Stimulated activated CD4-positive, alpha-beta T cell treated with anti-CD3 and anti-CD28 coated beads, Interleukin-4, amount 100 ng/mL, for 24 hours (primary cell): ENCODE measurements around the gene MARS1.

Source experiments
- DNase-seq: peaks from one replicate; pipeline ENCODE4 v3.0.0-alpha.2; 2020

MARS1 gene

GRCh38 chr12:57459055-57459749 is 28.7 kb upstream of the MARS1 start:
- DNase-seq: peak; percentile 96

GRCh38 chr12:57459750-57460467 is 28.0 kb upstream of the MARS1 start, which contains the start of gene GLI1:
Gene GLI1, plus strand, starts transcription at chr12:57459785. Its CDS starts 3,907 bp downstream, at chr12:57463692.
- DNase-seq: no peak

GRCh38 chr12:57460468-57460784 is 27.4 kb upstream of the MARS1 start:
- no peak for DNase-seq

GRCh38 chr12:57460841-57461275 is 27.0 kb upstream of the MARS1 start:
- no peak for DNase-seq

- DNase-seq: no peak
These were observed 26.5 kb upstream of the MARS1 start for GRCh38 chr12:57461276-57461916.

- DNase-seq: no peak
These were observed 26.0 kb upstream of the MARS1 start for GRCh38 chr12:57461917-57462250.

GRCh38 chr12:57462251-57462911 is 25.5 kb upstream of the MARS1 start:
- DNase-seq: peak; percentile 92

GRCh38 chr12:57462912-57463253 is 25.0 kb upstream of the MARS1 start:
- no peak for DNase-seq

- no peak for DNase-seq
These were observed 23.3 kb upstream of the MARS1 start for GRCh38 chr12:57464569-57464968.

- DNase-seq: no peak
These were observed 22.7 kb upstream of the MARS1 start for GRCh38 chr12:57465030-57465746.

- no peak for DNase-seq
These were observed 21.9 kb upstream of the MARS1 start for GRCh38 chr12:57465747-57466505.

GRCh38 chr12:57467212-57467874 is 20.5 kb upstream of the MARS1 start:
- DNase-seq: no peak

- DNase-seq: no peak
These were observed 20.0 kb upstream of the MARS1 start for GRCh38 chr12:57467915-57468314.

GRCh38 chr12:57469296-57470164 is 18.3 kb upstream of the MARS1 start:
- DNase-seq: no peak

- no peak for DNase-seq
These were observed 17.4 kb upstream of the MARS1 start for GRCh38 chr12:57470286-57470969.

GRCh38 chr12:57470970-57471656 is 16.8 kb upstream of the MARS1 start:
- DNase-seq: no peak

- no peak for DNase-seq
These were observed 16.2 kb upstream of the MARS1 start for GRCh38 chr12:57471661-57472060.

GRCh38 chr12:57472391-57472790 is 15.5 kb upstream of the MARS1 start:
- DNase-seq: no peak

GRCh38 chr12:57473392-57473791 is 14.5 kb upstream of the MARS1 start:
- no peak for DNase-seq
